Suprapubic skin (tissue), 4 donors: ENCODE data around the gene TYW5. TPM values are rescaled to one million over a fixed set of nuclear protein-coding genes. Genes with fewer than 3 reads are reported as not detected.

Source experiments
- DNase-seq, 2 donors: peaks; one replicate each; pipeline ENCODE4 v3.0.0-alpha.2; 2019; ENCODE audit warnings: low spot score in 2 of 2
- H3K27ac ChIP-seq: fragments of 200-600 bp; sonication (generic); one replicate; pipeline ENCODE4 v1.5.1; 2019
- H3K27me3 ChIP-seq: fragments of 200-600 bp; sonication (generic); one replicate; pipeline ENCODE4 v1.5.1; 2019
- H3K36me3 ChIP-seq: fragments of 200-600 bp; sonication (generic); one replicate; pipeline ENCODE4 v1.5.1; 2019
- H3K4me1 ChIP-seq: fragments of 200-600 bp; sonication (generic); one replicate; pipeline ENCODE4 v1.5.1; 2019
- H3K4me3 ChIP-seq: fragments of 200-600 bp; sonication (generic); one replicate; pipeline ENCODE4 v1.5.1; 2019; ENCODE audit warnings: mild to moderate bottlenecking
- H3K9me3 ChIP-seq: fragments of 200-600 bp; sonication (generic); one replicate; pipeline ENCODE4 v1.5.1; 2019
- CTCF ChIP-seq, 2 donors: fragments of 200-600 bp in 1 of 2; fragments of 450-650 bp in 1 of 2; sonication (generic) in 1 of 2; IDR thresholded peaks; one replicate each; pipeline ENCODE4 v1.5.1; 2016 to 2019; ENCODE audit warnings: antibody characterized with exemption in 2 of 2, mild to moderate bottlenecking in 1 of 2, moderate library complexity in 1 of 2
- EP300 ChIP-seq: sonication (generic); formaldehyde crosslinking; IDR thresholded peaks from one replicate; pipeline ENCODE4 v1.6.1; 2017; ENCODE audit warnings: antibody characterized with exemption
- POLR2A ChIP-seq, 2 donors: fragments of 450-650 bp; IDR thresholded peaks; one replicate each; pipeline ENCODE4 v1.6.1; 2017; ENCODE audit warnings: antibody characterized with exemption in 2 of 2, mild to moderate bottlenecking in 2 of 2, moderate library complexity in 2 of 2
- POLR2AphosphoS5 ChIP-seq, 3 donors: sonication (generic); formaldehyde crosslinking; IDR thresholded peaks; one replicate each; pipeline ENCODE4 v1.6.1; 2017; ENCODE audit warnings: antibody characterized with exemption in 3 of 3
- WGBS: methylation state at CpG from one replicate; pipeline ENCODE4 v1.1.5; 2018; 5-methylcytosine and 5-hydroxymethylcytosine counted together
- total RNA-seq, 4 donors: library from RNA; depleted of rRNA; stranded (reverse); fragments of >200 nt; gene quantifications; one replicate each; pipeline ENCODE4 v1.1.0, GENCODE V29; 2016

The TYW5 gene
- 10 to 100 TPM in 1 of 4 donors, 1 to 10 TPM in 3; 3.9 to 18.0 (median 5.1) TPM for total RNA-seq

- TF ChIP-seq CTCF (IDR thresholded peaks at IDR 0.05), result peak in 1 of 2 donors; percentile 28
- peak in 2 of 3 donors; percentile 30 to 62 for TF ChIP-seq POLR2AphosphoS5 (IDR thresholded peaks at IDR 0.05)
- TF ChIP-seq EP300, result no peak
- TF ChIP-seq POLR2A (IDR thresholded peaks at IDR 0.05), result peak in 1 of 2 donors; percentile 34
- Histone ChIP-seq H3K27me3 (no peaks in the 10 kb centered on the region), H3K27ac (peak within 1 kb of the TSS; percentile 95), H3K9me3 (no peaks in the 10 kb centered on the region), H3K4me3 (peak within 1 kb of the TSS; percentile 85), H3K4me1 (peaks cover 35% of the 10 kb centered on the region), H3K36me3 (peaks cover 16% of the 10 kb centered on the region)
- under 1% methylated on average over 39 of the region's 64 CpGs for WGBS
- DNase-seq, result peak; percentile 87 to 90
These were observed at the start of gene TYW5, which contains the start of gene MAIP1 for GRCh38 chr2:199955339-199956061. Gene TYW5, minus strand, starts transcription at chr2:199955491. Its CDS starts 21 bp downstream, at chr2:199955470. Gene MAIP1, plus strand, starts transcription at chr2:199955582. Its CDS starts 217 bp downstream, at chr2:199955799.

GRCh38 chr2:200003444-200003843 lies 48.2 kb upstream of the TYW5 start:
- H3K27me3 ChIP-seq, result no peaks in the 10 kb centered on the region
- no peaks in the 10 kb centered on the region for H3K4me1 ChIP-seq
- H3K36me3 ChIP-seq, result no peaks in the 10 kb centered on the region
- no peak overlapping the region for H3K27ac ChIP-seq
- TF ChIP-seq CTCF (IDR thresholded peaks at IDR 0.05) (no peak), POLR2A (IDR thresholded peaks at IDR 0.05) (no peak), POLR2AphosphoS5 (IDR thresholded peaks at IDR 0.05) (no peak), EP300 (no peak)
- WGBS, result 74% methylated on average over 1 of the region's 1 CpG
- H3K4me3 ChIP-seq, result no peak overlapping the region
- DNase-seq, result no peak
- no peaks in the 10 kb centered on the region for H3K9me3 ChIP-seq

- H3K4me1 ChIP-seq, result no peaks in the 10 kb centered on the region
- WGBS, result 64% methylated on average over 2 of the region's 2 CpGs
- no peaks in the 10 kb centered on the region for H3K9me3 ChIP-seq
- TF ChIP-seq EP300 (no peak), CTCF (IDR thresholded peaks at IDR 0.05) (no peak), POLR2AphosphoS5 (IDR thresholded peaks at IDR 0.05) (no peak)
- H3K4me3 ChIP-seq, result no peak overlapping the region
- no peak overlapping the region for H3K27ac ChIP-seq
- H3K27me3 ChIP-seq, result no peaks in the 10 kb centered on the region
- H3K36me3 ChIP-seq, result no peaks in the 10 kb centered on the region
- no peak for DNase-seq
These were observed 45.3 kb upstream of the TYW5 start for GRCh38 chr2:200000444-200001163.

GRCh38 chr2:199999166-199999565 lies 43.9 kb upstream of the TYW5 start:
- H3K27ac ChIP-seq, result no peak overlapping the region
- no peaks in the 10 kb centered on the region for H3K36me3 ChIP-seq
- H3K9me3 ChIP-seq, result no peaks in the 10 kb centered on the region
- TF ChIP-seq POLR2AphosphoS5 (IDR thresholded peaks at IDR 0.05), result no peak
- TF ChIP-seq POLR2A (IDR thresholded peaks at IDR 0.05), result no peak
- TF ChIP-seq CTCF (IDR thresholded peaks at IDR 0.05), result no peak
- TF ChIP-seq EP300, result no peak
- 83% methylated on average over 4 of the region's 4 CpGs for WGBS
- no peak for DNase-seq
- no peaks in the 10 kb centered on the region for H3K4me1 ChIP-seq
- H3K4me3 ChIP-seq, result no peak overlapping the region
- no peaks in the 10 kb centered on the region for H3K27me3 ChIP-seq

GRCh38 chr2:199997296-199997695 lies 42.0 kb upstream of the TYW5 start:
- no peaks in the 10 kb centered on the region for H3K9me3 ChIP-seq
- TF ChIP-seq EP300, result no peak
- no peak for TF ChIP-seq CTCF (IDR thresholded peaks at IDR 0.05)
- no peak for TF ChIP-seq POLR2AphosphoS5 (IDR thresholded peaks at IDR 0.05)
- no peak for TF ChIP-seq POLR2A (IDR thresholded peaks at IDR 0.05)
- 79% methylated on average over 3 of the region's 3 CpGs for WGBS
- no peak overlapping the region for H3K27ac ChIP-seq
- no peaks in the 10 kb centered on the region for H3K36me3 ChIP-seq
- H3K4me3 ChIP-seq, result no peak overlapping the region
- no peaks in the 10 kb centered on the region for H3K4me1 ChIP-seq
- DNase-seq, result no peak
- H3K27me3 ChIP-seq, result no peaks in the 10 kb centered on the region
